Measurements from ENCODE around the gene EXOSC9. TPM values are rescaled to one million over a fixed set of nuclear protein-coding genes. Genes with fewer than 3 reads are reported as not detected.
A peak's percentile ranks its signal among the peaks of the same experiment; 100 is the strongest.

Gene EXOSC9
- total RNA-seq, 1 experiment from 2014 or later: 45.7 TPM

DNA sequence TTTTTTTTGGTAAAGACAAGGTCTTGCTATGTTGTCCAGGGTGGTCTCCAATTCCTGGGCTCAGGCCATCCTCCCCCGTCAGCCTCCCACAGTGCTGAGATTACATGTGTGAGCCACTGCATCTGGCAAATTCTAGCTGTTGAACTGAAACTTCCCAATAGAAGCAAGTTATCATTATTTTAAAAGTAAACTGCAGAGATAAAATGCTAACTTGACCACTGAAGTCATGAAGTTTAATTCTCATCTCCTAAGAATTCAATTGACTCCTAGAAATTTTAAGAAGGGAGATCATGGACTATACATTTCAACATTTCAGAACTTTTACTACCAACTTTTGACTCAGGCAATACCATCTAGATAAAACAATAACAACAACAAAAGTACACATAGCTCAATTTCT is 11.7 kb upstream of the EXOSC9 start:
- no peak for DNase-seq (ENCODE audit: low read depth)

- peak; percentile 80 for DNase-seq (ENCODE audit: low read depth)
Observed at GRCh38 chr4:121789960-121790829, 10.9 kb upstream of the EXOSC9 start.

DNA sequence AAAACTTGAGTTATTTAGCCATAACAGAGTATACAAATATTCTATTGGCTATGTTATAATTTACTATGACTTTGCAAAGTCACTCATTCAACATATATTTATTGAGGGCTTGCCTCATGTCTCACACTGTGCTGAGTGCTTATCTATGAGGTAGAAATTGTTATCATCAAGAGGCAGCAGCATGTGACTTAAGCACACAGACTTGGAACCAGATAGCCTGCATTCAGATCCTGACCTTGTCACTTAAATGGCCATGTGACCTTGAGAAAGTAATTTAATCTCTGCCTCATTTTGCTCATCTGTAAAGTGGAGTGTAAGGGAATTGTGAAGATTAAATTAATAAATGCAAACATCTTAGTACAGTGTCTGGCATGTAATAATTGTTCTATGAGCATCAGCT is 10.1 kb upstream of the EXOSC9 start:
- DNase-seq (ENCODE audit: low read depth): no peak

DNA sequence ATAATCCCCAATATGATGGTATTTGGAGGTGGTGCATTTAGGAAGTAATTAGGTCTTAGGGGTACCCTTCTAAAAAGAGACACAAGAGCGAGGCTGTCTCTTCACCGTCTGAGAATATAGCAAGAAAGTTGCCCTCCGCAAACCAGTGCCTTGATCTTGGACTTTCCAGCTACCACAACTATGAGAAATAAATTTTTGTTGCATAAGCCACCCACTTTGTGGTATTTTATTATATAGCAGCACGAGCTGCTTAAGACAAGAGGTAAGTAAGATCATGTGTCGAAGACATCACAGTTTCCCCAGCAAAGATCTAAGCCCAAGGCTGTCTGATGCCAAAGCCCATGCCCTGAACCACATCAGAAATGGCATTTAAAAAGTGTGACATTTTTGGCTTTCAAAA is 9.6 kb upstream of the EXOSC9 start:
- peak; percentile 81 for DNase-seq (ENCODE audit: low read depth)

DNA sequence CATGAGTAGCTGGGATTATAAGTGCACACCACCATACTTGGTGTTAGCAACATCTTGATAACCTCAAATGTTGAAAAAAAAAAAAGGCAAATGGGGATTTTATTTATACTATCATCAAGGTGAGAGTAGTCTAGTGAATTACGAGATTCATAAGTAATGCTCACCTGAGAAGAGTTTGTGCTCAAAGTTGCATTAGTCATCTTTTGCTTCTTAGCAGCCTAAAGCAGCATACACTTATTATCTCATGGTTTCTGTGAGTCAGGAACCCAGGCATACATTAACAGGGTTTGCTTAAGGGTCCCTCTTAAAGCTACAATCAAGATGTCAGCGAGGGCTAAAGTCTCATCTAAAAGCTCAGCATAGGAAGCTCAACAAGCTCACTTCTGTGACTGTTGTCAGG is 8.2 kb upstream of the EXOSC9 start:
- DNase-seq (ENCODE audit: low read depth): no peak

- no peak for DNase-seq (ENCODE audit: low read depth)
Observed at GRCh38 chr4:121794505-121795188, 6.5 kb upstream of the EXOSC9 start.

GRCh38 chr4:121796283-121796682 is 4.8 kb upstream of the EXOSC9 start:
- DNase-seq (ENCODE audit: low read depth): no peak

DNA sequence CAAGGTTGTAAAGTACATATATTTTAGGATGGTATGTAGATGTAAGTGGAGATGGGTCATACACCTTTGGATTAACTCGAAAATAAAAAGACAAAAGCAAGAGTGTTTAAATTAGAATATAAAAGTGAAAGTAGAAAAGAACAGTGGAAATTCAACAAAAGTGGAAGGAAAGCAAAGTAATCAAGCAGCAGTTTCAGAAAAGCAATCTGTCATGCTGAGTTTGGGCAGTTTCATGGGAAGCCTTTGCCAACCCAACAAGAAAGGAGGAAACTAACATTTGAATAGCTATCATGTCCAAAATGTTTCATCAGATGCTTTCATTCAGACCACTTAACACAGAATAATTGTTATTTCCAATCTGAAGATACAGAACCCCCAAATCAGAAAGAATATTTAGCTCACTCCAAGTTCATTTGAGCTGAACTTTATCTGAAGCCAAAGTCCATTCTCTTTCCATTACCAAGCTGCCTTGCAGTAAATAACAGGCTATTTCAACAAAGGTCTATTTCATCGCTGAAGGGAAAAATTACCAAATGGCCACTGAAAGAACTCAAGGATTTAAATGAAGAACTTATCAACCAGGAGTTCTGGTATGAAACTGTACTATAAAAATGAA is 1.8 kb upstream of the EXOSC9 start:
- no peak for DNase-seq (ENCODE audit: low read depth)

DNA sequence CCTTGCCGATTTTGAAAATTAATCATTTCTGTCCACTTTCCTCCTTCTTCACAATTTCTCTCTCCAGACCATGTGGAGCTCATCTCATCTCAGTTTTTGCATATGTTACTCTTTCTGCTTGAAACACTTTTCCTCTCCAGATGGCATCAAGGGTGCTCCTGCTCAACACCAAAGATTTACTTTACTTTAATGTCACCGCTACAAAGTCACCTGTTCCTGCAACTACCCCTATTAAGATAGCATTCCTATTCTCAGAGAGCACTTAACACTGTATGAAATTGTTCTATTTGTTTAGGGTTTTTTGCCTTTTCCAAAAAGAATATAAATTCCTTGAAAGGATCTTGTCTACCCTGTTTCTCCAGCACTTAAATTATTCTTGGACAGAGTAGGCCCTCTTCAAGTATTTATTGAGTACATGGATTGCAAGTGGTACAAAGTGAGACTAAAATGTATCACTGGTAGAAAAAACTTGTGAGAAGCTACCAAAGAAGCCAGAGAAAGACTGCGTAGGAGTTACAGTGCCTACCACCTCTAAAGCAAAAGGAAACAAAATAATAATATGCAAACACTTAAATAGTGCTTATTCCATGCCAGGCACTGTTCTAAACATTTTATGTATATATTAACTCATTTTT is 1.1 kb upstream of the EXOSC9 start:
- DNase-seq (ENCODE audit: low read depth): no peak

- DNase-seq (ENCODE audit: low read depth): no peak
Observed at GRCh38 chr4:121800638-121800960, 524 bp upstream of the EXOSC9 start.

GRCh38 chr4:121801715-121802075 is 572 bp downstream of the EXOSC9 start:
- no peak for DNase-seq (ENCODE audit: low read depth)

DNA sequence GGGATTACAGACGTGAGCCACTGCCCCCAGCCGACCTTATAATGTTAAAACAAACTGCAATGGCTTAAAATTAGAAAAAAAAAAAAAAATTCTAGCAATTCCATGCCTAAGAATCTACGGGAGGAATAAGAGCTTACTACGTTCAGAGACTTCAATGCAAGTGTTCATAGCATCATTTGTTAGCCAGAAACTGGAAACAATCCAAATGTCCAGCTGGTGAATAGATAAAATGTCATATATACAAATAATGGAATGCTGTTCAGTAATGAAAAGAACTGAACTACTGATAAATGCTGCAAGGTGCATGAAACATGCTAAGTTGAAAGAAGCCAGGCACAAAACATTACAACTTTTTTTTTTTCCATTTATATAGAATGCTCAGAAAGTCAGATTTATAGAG is 5.3 kb downstream of the EXOSC9 start:
- DNase-seq (ENCODE audit: low read depth): no peak

GRCh38 chr4:121811122-121811521 is 10.0 kb downstream of the EXOSC9 start:
- DNase-seq (ENCODE audit: low read depth): no peak

GRCh38 chr4:121814756-121815155 is 13.6 kb downstream of the EXOSC9 start:
- no peak for DNase-seq (ENCODE audit: low read depth)

DNA sequence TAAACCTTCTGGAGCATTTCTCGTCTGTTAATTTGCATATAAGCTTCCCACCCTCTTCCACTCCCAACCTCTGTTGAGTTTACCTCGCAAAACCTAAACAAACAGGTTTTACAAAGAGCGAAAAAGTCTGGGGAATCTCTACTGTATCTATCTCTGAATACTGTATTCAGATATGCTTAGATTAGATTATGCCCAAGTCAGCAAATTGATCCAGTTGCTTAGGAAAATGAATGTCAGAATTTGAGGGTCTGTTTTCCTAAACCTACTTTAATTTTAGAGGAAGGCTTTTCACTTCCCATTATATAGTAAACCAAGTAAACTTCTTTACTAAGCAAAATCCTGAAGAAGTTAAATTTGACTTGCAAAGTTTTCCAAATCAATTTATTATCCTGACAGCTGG is 15.9 kb downstream of the EXOSC9 start:
- no peak for DNase-seq (ENCODE audit: low read depth)

DNA sequence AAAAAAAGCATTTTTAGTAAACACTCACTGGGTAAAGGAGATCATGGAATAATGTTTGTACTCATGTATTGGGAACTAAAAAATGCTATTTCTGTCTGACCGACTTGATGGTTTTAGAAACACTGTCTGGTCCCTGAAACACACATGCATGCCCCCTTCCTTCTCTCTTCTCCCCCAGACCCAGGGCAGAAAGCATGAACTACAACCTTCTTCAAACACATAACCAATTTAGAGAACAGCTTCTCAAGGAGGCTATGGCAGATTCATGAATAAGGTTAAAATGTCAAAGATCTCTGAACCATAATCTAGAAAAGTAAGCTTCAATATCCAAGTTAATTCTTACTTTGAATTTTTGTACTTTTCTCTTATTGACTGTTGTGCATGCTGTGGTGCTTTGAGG is 16.6 kb downstream of the EXOSC9 start:
- DNase-seq (ENCODE audit: low read depth): no peak

DNA sequence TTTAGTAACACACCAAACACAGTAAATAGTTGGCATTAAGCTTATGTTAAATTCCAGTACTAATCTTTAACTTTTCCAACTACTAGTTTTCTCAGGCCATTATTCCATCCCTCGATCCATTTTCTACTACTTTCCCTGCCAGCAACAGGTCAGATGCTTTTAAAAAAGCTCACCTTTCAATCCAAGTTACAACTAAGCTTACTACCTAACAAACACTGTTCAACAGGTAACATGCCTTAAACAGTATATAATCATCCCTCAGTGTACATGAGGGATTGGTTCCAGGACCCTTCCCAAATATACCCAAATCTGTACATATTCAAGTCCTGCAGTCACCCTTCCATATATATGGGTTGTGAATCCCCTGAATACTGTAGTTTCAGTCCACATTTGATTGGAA is 17.1 kb downstream of the EXOSC9 start:
- DNase-seq (ENCODE audit: low read depth): no peak

DNA sequence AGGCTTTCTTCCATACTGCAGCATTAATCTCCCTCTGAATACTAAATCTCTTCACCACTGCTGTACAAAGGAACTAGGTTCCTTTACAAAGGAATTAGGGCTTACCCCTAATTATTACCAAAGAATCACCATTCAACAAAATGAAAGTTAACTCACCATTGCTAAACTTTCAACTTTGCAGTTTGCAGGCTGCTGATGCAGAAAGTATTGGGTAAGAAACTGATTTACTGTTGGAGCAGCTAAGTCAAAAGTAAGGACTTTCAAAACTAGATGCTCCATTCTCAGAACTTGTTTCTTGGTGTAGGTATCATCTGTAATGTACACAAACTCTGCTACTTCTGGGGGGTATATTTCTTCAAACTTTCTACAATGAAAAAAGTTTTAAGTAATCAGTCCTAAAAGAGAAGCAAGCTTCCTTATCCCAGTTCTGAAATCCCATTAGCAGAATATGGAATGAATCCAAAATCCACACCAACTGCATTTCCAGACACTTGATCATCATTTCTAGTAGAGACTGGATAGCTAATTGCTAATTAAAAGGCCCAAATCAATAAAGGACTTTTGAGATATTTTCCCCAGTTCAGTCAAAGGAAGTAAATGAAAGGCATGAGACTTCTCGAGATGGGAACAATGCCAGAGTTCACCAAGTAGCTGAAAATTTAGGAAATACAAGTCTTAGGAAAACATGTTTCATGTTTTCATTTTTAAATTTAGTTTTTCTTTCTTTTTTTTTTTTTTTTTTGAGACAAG is 18.3 kb downstream of the EXOSC9 start:
- DNase-seq (ENCODE audit: low read depth): no peak

DNA sequence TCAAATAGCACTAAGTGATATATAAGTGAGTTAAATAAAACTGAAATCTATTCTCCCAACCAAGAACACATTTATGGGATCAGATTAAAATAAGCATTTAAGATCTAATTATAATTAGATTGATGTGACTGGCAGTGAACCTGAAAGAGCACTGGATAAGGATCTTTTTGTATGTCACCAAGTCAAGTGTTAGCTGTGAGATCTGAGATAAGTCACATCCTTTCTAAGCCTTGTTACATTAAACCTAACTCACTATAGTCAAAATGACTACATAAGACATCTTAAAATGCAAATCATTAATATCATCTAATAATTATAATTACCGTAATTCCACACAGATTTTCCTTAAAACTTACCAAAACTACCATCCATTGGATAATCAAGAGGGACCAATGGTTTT is 20.9 kb downstream of the EXOSC9 start:
- no peak for DNase-seq (ENCODE audit: low read depth)

GRCh38 chr4:121822796-121823504 is 21.8 kb downstream of the EXOSC9 start:
- DNase-seq (ENCODE audit: low read depth): peak; percentile 46

DNA sequence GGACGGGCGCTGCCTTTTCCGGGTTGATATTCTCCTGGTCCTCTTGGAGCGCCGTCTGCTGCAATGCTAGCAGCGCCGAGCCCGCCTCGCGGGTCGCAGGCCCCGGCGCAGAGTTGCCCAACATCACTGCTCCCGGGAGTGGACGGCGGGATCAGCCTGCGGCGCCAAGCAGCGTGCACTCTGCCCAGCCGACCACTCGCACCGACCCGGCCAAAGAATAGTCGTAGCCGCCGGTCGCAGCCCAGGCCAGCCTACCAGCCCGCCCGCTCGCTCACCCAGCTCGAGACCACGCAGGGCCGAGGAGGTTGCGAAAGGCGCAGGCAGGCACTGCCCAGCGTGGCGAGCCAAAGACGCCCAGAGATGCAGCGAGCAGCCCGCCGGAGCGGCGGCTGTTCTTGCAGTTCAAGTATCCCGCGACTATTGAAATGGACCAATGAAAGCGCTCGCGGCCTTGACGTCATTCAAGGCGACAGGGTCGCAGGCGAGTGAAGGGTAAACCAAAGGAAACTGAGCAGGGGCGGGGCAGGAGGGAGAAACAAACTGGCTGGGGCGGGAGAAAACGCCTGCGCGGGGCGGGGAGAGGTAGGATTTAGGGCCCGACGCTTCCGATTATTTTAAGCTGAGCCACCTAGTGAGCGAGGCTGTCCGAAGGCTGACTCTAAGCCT is 22.5 kb downstream of the EXOSC9 start, which contains the start of gene CCNA2:
CCNA2 (minus strand) TSS at position 379 of the 666 bp plus-strand sequence; CDS start at position 124, 255 bp downstream.
- DNase-seq (ENCODE audit: low read depth): peak; percentile 95
